H9 (cell line): Measurements from ENCODE around the gene DDX24. TPM values are rescaled to one million over a fixed set of nuclear protein-coding genes. Genes with fewer than 3 reads are reported as not detected.

Source experiments
- DNase-seq: peaks from one replicate; pipeline ENCODE4 v3.0.0-alpha.2; 2017
- H2AFZ ChIP-seq: one replicate; pipeline ENCODE4 v1.6.1; 2013; ENCODE audit warnings: mild to moderate bottlenecking, low read length, control low read depth, moderate library complexity
- H2AK5ac ChIP-seq: 2 replicates; pipeline ENCODE4 v1.6.1; 2013; ENCODE audit warnings: low read length, control low read depth, mixed read lengths; ENCODE audit not compliant: insufficient read length
- H2BK120ac ChIP-seq: one replicate; pipeline ENCODE4 v1.6.1; 2013; ENCODE audit warnings: low read depth, mild to moderate bottlenecking, low read length, control low read depth, inconsistent platforms; ENCODE audit not compliant: poor library complexity, severe bottlenecking
- H2BK12ac ChIP-seq: 2 replicates; pipeline ENCODE4 v1.6.1; 2013; ENCODE audit warnings: low read length, control low read depth, mixed read lengths, low read depth; ENCODE audit not compliant: insufficient read length
- H2BK15ac ChIP-seq: 2 replicates; pipeline ENCODE4 v1.6.1; 2013; ENCODE audit warnings: low read depth, low read length, control low read depth
- H2BK20ac ChIP-seq: one replicate; pipeline ENCODE4 v1.6.1; 2013; ENCODE audit warnings: low read depth, mild to moderate bottlenecking, low read length, control low read depth, inconsistent platforms; ENCODE audit not compliant: poor library complexity, severe bottlenecking
- H2BK5ac ChIP-seq: 2 replicates; pipeline ENCODE4 v1.6.1; 2013; ENCODE audit warnings: low read length, control low read depth, mixed read lengths; ENCODE audit not compliant: insufficient read length
- H3K14ac ChIP-seq: 2 replicates; pipeline ENCODE4 v1.6.1; 2013; ENCODE audit warnings: low read length, control low read depth; ENCODE audit not compliant: insufficient read depth
- H3K18ac ChIP-seq: 2 replicates; pipeline ENCODE4 v1.6.1; 2013; ENCODE audit warnings: low read depth, mild to moderate bottlenecking, mixed read lengths, low read length, control low read depth; ENCODE audit not compliant: insufficient read length
- H3K23ac ChIP-seq: 2 replicates; pipeline ENCODE4 v1.6.1; 2013; ENCODE audit warnings: low read length, control low read depth, mixed read lengths, low read depth; ENCODE audit not compliant: insufficient read length
- H3K23me2 ChIP-seq: 2 replicates; pipeline ENCODE4 v1.6.1; 2013; ENCODE audit warnings: low read depth, mild to moderate bottlenecking, mixed read lengths, low read length, control low read depth; ENCODE audit not compliant: insufficient read length, poor library complexity, severe bottlenecking
- H3K27ac ChIP-seq: 2 replicates; pipeline ENCODE4 v1.5.1; 2013; ENCODE audit warnings: low read length, control low read depth, mixed read lengths, low read depth; ENCODE audit not compliant: insufficient read length
- H3K27me3 ChIP-seq: 2 replicates; pipeline ENCODE4 v1.6.1; 2013; ENCODE audit warnings: low read length, control low read depth, inconsistent platforms; ENCODE audit not compliant: insufficient read depth
- H3K4ac ChIP-seq: 2 replicates; pipeline ENCODE4 v1.6.1; 2013; ENCODE audit warnings: low read depth, mild to moderate bottlenecking, control low read depth, inconsistent platforms, low read length, moderate library complexity
- H3K4me1 ChIP-seq: 2 replicates; pipeline ENCODE4 v1.6.1; 2013; ENCODE audit warnings: low read length, control low read depth, inconsistent platforms; ENCODE audit not compliant: insufficient read depth
- H3K4me2 ChIP-seq: 2 replicates; pipeline ENCODE4 v1.6.1; 2013; ENCODE audit warnings: low read length, control low read depth, mixed read lengths; ENCODE audit not compliant: insufficient read length, insufficient read depth
- H3K56ac ChIP-seq: 2 replicates; pipeline ENCODE4 v1.6.1; 2013; ENCODE audit warnings: low read depth, mild to moderate bottlenecking, mixed read lengths, low read length, control low read depth; ENCODE audit not compliant: insufficient read length
- H3K79me1 ChIP-seq: 2 replicates; pipeline ENCODE4 v1.6.1; 2013; ENCODE audit warnings: low read depth, mild to moderate bottlenecking, moderate library complexity, low read length, control low read depth, inconsistent platforms; ENCODE audit not compliant: insufficient read depth, poor library complexity, severe bottlenecking
- H3K79me2 ChIP-seq: 2 replicates; pipeline ENCODE4 v1.6.1; 2013; ENCODE audit warnings: low read length, control low read depth, inconsistent platforms; ENCODE audit not compliant: insufficient read depth
- H3K9ac ChIP-seq: 2 replicates; pipeline ENCODE4 v1.6.1; 2013; ENCODE audit warnings: low read length, control low read depth, mixed read lengths; ENCODE audit not compliant: insufficient read length; ENCODE audit errors: extremely low read depth
- H3K9me3 ChIP-seq: one replicate; pipeline ENCODE4 v1.6.1; 2013; ENCODE audit warnings: low read depth, low read length, inconsistent platforms; ENCODE audit not compliant: control insufficient read depth
- H3T11ph ChIP-seq: one replicate; pipeline ENCODE4 v1.6.1; 2013; ENCODE audit warnings: mild to moderate bottlenecking, low read length, control low read depth, inconsistent platforms
- H4K20me1 ChIP-seq: one replicate; pipeline ENCODE4 v1.6.1; 2013; ENCODE audit not compliant: control insufficient read depth, insufficient read length, insufficient read depth
- H4K5ac ChIP-seq: 2 replicates; pipeline ENCODE4 v1.6.1; 2013; ENCODE audit warnings: low read depth, mild to moderate bottlenecking, mixed read lengths, low read length, control low read depth; ENCODE audit not compliant: insufficient read length
- H4K8ac ChIP-seq: replicated peaks from 2 replicates; pipeline ENCODE4 v1.6.1; 2013; ENCODE audit warnings: low read length, control low read depth, mixed read lengths, low read depth; ENCODE audit not compliant: insufficient read length
- H4K91ac ChIP-seq: 2 replicates; pipeline ENCODE4 v1.6.1; 2013; ENCODE audit warnings: low read depth, mild to moderate bottlenecking, moderate library complexity, mixed read lengths, low read length, control low read depth; ENCODE audit not compliant: insufficient read length
- H3K27ac Mint-ChIP-seq, 3 experiments: 2 replicates in 2 of 3; 3 replicates in 1 of 3; pipeline ENCODE4 v1.8.0; 2020 to 2021; ENCODE audit warnings: mixed read lengths in 3 of 3, mild to moderate bottlenecking in 1 of 3, moderate library complexity in 1 of 3
- H3K27me3 Mint-ChIP-seq: 2 replicates; pipeline ENCODE4 v1.8.0; 2021; ENCODE audit warnings: low read depth, mild to moderate bottlenecking, moderate library complexity, mixed read lengths
- H3K36me3 Mint-ChIP-seq, 3 experiments: 2 replicates in 2 of 3; 3 replicates in 1 of 3; pipeline ENCODE4 v1.8.0; 2020 to 2021; ENCODE audit warnings: low read depth in 3 of 3, mixed read lengths in 3 of 3; ENCODE audit not compliant: insufficient read depth in 1 of 3
- H3K4me1 Mint-ChIP-seq, 2 experiments: 2 replicates each; pipeline ENCODE4 v1.8.0; 2020; ENCODE audit warnings: mixed read lengths in 2 of 2
- H3K4me3 Mint-ChIP-seq, 2 experiments: 2 replicates in 1 of 2; 3 replicates in 1 of 2; pipeline ENCODE4 v1.8.0; 2020 to 2021; ENCODE audit warnings: mild to moderate bottlenecking in 2 of 2, mixed read lengths in 2 of 2, moderate library complexity in 1 of 2
- H3K9me3 Mint-ChIP-seq, 2 experiments: 2 replicates in 1 of 2; 3 replicates in 1 of 2; pipeline ENCODE4 v1.8.0; 2020; ENCODE audit warnings: mild to moderate bottlenecking in 2 of 2, mixed read lengths in 2 of 2, moderate library complexity in 1 of 2
- WGBS: extraction: QIAGEN DNeasy Blood & Tissue Kit; methylation state at CpG from one replicate; pipeline ENCODE4 v1.1.7; 2013; ENCODE audit warnings: missing lambda C conversion rate, low lambda C conversion rate, mixed read lengths; ENCODE audit not compliant: insufficient read length; ENCODE audit errors: extremely low coverage; 5-methylcytosine and 5-hydroxymethylcytosine counted together
- total RNA-seq: library from RNA; stranded (reverse); gene quantifications from 2 replicates; pipeline ENCODE4 v1.2.1, GENCODE V29; 2021
- TF ChIP-seq, protein P1 (sequence below): fragments of 200-600 bp; sonication (generic); conservative IDR thresholded peaks from 3 replicates; pipeline ENCODE4 v1.8.0; 2021; ENCODE audit warnings: antibody characterized with exemption, mild to moderate bottlenecking

The DDX24 gene
- total RNA-seq, 1 experiment from 2014 or later = 172 TPM

DNA sequence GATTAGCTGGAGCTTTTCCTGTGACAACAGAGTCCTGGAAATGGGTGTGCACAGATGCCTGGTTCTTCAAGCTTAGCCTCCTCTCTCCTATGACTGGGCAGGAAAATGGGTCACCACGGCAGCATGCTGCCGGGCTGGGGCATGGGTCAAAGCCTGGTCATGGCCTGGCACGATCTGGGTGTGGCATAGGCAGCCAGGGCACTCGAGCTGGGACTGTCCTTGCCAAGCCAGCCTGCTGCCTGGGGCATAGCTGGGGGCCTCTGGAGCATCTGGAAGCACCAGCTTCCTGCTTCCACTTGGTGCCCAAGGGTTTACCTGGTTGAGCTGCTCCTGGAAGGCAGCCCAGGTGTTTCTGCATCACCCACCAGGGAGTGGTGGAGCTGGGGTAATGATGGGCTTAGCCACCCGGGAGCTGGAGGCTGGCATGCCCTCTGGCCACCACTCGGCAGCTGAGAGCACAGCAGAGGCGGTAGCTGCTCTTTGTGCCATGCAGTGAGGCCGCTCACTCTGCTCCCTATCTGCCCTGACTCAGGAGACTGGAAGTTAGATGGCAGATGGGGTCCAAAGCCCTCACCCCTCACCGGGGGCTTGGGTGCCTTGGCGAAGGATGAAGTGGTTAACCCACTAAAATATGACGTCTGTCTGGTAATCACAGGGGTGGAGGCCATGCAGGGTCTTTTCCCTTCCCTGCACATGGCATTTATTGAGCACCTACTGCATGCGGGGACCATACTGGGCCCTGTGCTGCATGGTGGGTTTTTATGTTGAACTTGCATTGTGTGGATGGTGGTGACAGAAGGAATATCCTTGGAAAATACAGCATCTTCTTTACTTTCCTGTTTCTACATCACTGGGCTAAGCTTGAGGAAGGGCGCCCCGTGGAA is 53.2 kb downstream of the DDX24 start:
- no peak overlapping the region for H3K14ac ChIP-seq
- no peaks in the 10 kb centered on the region for H3K79me2 ChIP-seq
- H3K4me3 Mint-ChIP-seq = peak overlapping the region; percentile 62 to 71
- no peak overlapping the region for H2AFZ ChIP-seq
- peaks cover 5% of the 10 kb centered on the region; the same call in 1 of the 2 replicates for H3K27me3 Mint-ChIP-seq
- DNase-seq = no peak
- peaks cover 17 to 26% of the 10 kb centered on the region in 2 experiments for H3K4me1 Mint-ChIP-seq
- no peaks in the 10 kb centered on the region; a peak in 1 of 7 replicates for H3K36me3 Mint-ChIP-seq
- no peaks in the 10 kb centered on the region for H3K27me3 ChIP-seq
- H4K91ac ChIP-seq = no peak overlapping the region
- no peak overlapping the region for H3K23ac ChIP-seq
- no peak overlapping the region for H4K8ac ChIP-seq
- no peaks in the 10 kb centered on the region; a peak in 2 of 5 replicates for H3K9me3 Mint-ChIP-seq
- TF ChIP-seq, protein P1, sequence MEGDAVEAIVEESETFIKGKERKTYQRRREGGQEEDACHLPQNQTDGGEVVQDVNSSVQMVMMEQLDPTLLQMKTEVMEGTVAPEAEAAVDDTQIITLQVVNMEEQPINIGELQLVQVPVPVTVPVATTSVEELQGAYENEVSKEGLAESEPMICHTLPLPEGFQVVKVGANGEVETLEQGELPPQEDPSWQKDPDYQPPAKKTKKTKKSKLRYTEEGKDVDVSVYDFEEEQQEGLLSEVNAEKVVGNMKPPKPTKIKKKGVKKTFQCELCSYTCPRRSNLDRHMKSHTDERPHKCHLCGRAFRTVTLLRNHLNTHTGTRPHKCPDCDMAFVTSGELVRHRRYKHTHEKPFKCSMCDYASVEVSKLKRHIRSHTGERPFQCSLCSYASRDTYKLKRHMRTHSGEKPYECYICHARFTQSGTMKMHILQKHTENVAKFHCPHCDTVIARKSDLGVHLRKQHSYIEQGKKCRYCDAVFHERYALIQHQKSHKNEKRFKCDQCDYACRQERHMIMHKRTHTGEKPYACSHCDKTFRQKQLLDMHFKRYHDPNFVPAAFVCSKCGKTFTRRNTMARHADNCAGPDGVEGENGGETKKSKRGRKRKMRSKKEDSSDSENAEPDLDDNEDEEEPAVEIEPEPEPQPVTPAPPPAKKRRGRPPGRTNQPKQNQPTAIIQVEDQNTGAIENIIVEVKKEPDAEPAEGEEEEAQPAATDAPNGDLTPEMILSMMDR = no peak
- H3T11ph ChIP-seq = no peak overlapping the region
- no peaks in the 10 kb centered on the region for H4K20me1 ChIP-seq
- no peak overlapping the region for H3K9ac ChIP-seq
- no peak overlapping the region for H3K18ac ChIP-seq
- H4K5ac ChIP-seq = no peak overlapping the region
- H3K9me3 ChIP-seq = no peaks in the 10 kb centered on the region
- H2BK15ac ChIP-seq = no peak overlapping the region
- no peak overlapping the region for H2BK5ac ChIP-seq
- H3K4me2 ChIP-seq = no peak overlapping the region
- H3K27ac ChIP-seq = no peak overlapping the region
- H3K4me1 ChIP-seq = no peaks in the 10 kb centered on the region; the same call in 1 of the 2 replicates
- H3K79me1 ChIP-seq = no peaks in the 10 kb centered on the region
- H2BK20ac ChIP-seq = no peak overlapping the region
- no peaks in the 10 kb centered on the region for H3K23me2 ChIP-seq
- no peak overlapping the region for H3K56ac ChIP-seq
- no peak overlapping the region for H2AK5ac ChIP-seq
- no peak overlapping the region for H3K4ac ChIP-seq
- H2BK12ac ChIP-seq = no peak overlapping the region
- no peak overlapping the region for H2BK120ac ChIP-seq
- no peak overlapping the region for H3K27ac Mint-ChIP-seq
- no CpG with 5 or more reads among the region's 14 CpGs for WGBS
